ENCODE data around the gene BTNL9. TPM values are rescaled to one million over a fixed set of nuclear protein-coding genes. Genes with fewer than 3 reads are reported as not detected.
A peak's percentile ranks its signal among the peaks of the same experiment; 100 is the strongest.

The BTNL9 gene
- total RNA-seq, 1 donor from 2014 or later = not detected

DNA sequence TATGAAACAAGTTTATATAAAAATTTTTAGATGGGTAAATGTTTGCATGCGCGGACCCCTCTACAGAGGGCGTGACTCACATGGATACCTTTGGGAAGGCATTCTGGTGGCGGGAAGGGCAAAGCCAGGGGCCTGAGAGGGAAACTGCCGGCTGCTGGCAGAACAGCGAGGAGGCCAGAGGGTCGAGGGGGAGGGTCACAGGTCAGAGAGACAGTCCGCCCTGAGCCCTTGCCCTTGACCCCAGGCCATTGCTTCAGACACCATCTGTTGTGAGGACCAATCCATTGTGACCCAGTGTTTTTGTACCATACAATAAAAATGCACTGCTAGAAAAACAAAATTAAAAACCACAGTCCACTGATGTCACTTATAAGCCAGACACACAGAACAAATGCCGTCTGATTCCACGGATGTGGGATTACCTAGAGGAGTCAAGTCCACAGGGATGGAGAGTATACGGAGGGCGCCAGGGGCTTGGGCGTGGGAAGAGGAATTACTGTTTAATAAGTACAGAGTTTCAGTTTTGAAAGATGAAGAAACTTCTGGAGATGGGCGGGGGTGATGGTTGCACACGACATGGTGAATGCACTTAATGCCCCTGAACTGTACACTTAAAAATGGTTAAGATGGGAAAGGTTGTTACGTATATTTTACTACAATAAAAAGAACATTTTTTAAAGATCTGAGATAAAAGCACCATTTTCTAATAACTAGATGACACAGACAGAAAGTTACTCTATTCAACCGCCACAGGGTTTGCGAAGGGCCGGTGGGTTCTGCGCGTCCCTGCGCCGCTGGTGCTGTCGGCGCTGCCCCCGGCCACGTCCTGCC, 12.0 kb downstream of the BTNL9 start:
- Histone ChIP-seq H3K27me3 (ENCODE audit: control insufficient read depth, insufficient read depth, low read length) (peaks cover 40% of the 10 kb centered on the region), H3K36me3 (ENCODE audit: control insufficient read depth, insufficient read depth, low read length) (no peaks in the 10 kb centered on the region), H3K4me3 (ENCODE audit: low read depth, low read length) (no peak overlapping the region)
- DNase-seq (ENCODE audit: low read depth) = no peak
- TF ChIP-seq, protein P1, sequence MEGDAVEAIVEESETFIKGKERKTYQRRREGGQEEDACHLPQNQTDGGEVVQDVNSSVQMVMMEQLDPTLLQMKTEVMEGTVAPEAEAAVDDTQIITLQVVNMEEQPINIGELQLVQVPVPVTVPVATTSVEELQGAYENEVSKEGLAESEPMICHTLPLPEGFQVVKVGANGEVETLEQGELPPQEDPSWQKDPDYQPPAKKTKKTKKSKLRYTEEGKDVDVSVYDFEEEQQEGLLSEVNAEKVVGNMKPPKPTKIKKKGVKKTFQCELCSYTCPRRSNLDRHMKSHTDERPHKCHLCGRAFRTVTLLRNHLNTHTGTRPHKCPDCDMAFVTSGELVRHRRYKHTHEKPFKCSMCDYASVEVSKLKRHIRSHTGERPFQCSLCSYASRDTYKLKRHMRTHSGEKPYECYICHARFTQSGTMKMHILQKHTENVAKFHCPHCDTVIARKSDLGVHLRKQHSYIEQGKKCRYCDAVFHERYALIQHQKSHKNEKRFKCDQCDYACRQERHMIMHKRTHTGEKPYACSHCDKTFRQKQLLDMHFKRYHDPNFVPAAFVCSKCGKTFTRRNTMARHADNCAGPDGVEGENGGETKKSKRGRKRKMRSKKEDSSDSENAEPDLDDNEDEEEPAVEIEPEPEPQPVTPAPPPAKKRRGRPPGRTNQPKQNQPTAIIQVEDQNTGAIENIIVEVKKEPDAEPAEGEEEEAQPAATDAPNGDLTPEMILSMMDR (IDR thresholded peaks at IDR 0.05; ENCODE audit: insufficient read depth, low read length, poor library complexity, severe bottlenecking) = no peak

DNA sequence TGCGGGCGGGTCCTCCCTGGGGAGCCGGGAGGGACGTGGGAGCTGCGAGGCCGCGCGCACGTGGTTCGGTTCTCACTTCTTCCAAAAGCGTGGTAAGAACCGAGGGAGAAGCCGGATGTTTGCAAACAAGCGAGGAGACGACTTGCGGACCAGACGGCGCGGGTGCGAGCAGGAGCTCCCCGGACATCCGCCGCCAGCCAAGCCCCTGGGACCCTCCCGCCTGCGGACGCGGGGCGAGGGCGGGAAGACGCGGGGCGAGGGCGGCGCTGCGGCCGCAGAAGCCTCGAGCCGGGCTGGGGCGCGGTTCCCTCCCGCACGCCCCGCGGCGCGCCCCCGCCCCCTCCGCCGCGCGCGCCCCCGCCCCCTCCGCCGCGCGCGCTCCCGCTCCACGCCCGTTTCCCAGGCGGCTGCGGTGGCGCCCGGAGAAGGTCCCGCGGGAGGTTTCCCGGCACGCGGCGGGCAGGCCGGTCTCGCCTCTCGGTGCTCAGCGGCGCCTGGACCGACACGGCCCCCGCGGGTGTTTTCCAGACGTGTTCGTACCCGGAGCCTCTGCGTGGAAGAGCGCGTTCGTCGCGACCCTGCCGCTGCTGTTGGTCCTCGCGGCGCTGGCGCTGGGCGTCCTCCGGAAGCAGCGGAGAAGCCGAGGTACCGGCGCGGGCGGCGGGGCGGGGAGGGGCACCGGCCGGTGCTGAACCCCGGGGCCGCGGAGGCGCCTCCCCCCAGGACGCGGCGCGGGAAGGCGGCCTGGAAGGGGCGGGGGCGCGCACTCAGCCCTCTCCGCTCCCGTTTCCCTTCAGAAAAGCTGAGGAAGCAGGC, 12.8 kb downstream of the BTNL9 start:
- Histone ChIP-seq H3K27me3 (ENCODE audit: control insufficient read depth, insufficient read depth, low read length) (peaks cover 43% of the 10 kb centered on the region), H3K4me3 (ENCODE audit: low read depth, low read length) (peak overlapping the region; percentile 43), H3K36me3 (ENCODE audit: control insufficient read depth, insufficient read depth, low read length) (no peaks in the 10 kb centered on the region)
- no peak for DNase-seq (ENCODE audit: low read depth)
- TF ChIP-seq, protein P1 (IDR thresholded peaks at IDR 0.05; ENCODE audit: insufficient read depth, low read length, poor library complexity, severe bottlenecking) = no peak

DNA sequence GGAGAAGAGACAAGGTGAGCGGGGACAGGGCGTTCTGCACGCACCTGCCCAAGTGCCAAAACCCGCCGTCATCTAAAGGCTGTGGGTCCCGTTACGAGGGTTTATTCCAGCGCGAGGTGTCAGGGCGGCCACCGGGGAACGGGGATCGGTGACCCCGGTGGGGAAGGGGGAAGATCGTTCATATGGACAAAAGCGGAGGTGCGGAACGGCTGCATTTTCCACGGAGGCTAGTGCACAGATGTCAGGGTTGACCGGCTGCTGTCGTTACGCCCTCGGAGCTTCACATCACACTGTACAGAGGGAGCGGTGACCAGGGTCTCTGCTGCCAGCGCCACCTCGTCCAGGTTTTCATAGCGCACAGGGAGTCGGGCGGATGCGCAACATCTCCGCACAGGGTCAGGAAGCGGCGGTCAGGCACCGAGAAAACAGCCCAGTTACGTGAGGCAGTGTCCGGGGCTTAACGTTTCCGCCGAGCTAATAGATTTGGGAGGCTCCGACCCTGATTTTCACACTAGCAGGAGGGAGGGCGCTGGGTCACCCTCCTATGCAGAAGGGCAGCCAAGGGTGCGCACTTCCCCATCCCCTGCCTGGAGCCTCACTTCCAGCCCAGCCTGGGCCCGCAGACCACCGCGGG, 13.5 kb downstream of the BTNL9 start:
- Histone ChIP-seq H3K36me3 (ENCODE audit: control insufficient read depth, insufficient read depth, low read length) (no peaks in the 10 kb centered on the region), H3K4me3 (ENCODE audit: low read depth, low read length) (peak overlapping the region; percentile 43), H3K27me3 (ENCODE audit: control insufficient read depth, insufficient read depth, low read length) (peaks cover 50% of the 10 kb centered on the region)
- no peak for DNase-seq (ENCODE audit: low read depth)
- TF ChIP-seq, protein P1 (IDR thresholded peaks at IDR 0.05; ENCODE audit: insufficient read depth, low read length, poor library complexity, severe bottlenecking) = no peak

DNA sequence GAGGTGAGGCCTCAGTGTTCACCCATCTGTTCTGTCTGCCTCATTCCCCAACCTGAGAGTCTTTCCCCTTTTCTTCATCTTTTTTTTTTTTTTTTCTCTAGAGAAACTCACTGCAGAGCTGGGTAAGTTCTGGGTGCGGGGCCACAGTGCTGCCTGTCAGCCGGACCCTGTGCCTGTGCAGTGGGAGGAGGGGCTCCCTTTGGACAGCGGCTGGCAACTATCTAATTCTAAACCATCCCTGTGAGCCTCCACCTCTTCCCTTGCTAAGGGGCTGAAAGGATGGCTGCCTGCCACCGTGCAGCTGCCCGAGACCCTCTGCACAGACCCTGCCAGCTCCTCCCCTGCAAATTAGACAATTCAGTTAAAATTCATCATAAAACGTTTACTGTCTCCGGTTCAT, 14.1 kb downstream of the BTNL9 start:
- Histone ChIP-seq H3K27me3 (ENCODE audit: control insufficient read depth, insufficient read depth, low read length) (peaks cover 56% of the 10 kb centered on the region), H3K4me3 (ENCODE audit: low read depth, low read length) (no peak overlapping the region), H3K36me3 (ENCODE audit: control insufficient read depth, insufficient read depth, low read length) (no peaks in the 10 kb centered on the region)

DNA sequence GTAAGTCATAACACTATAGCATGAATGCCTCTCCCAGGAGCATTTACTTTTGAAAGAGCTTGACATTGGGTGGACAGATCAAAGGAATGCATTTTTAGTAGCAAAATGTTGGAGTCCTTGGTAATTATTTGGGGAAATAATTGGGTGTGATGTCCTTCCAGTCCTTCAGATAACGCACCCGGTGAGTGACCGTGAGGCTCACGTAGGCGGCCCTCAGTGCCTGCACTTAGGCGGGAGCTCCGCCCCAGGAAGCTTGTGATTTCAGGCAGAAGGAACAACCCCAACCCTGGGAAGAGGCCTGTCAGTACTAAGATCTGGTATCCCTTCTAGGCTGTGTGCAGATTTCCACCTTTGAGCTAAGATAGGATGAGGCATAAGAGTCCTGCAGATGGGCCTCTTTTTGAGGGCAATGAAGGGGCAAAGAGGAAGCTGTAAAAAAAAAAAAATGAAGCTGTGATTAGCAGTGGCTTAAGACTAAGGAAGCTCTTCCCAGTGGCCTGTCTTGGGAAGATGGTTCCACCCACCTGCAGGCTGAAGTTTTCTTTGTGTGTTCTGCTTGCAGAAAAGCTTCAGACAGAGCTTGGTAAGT, 14.9 kb downstream of the BTNL9 start:
- peaks cover 64% of the 10 kb centered on the region for H3K27me3 ChIP-seq (ENCODE audit: control insufficient read depth, insufficient read depth, low read length)
- no peak for DNase-seq (ENCODE audit: low read depth)
- TF ChIP-seq, protein P1 (IDR thresholded peaks at IDR 0.05; ENCODE audit: insufficient read depth, low read length, poor library complexity, severe bottlenecking) = no peak
- no peak overlapping the region for H3K4me3 ChIP-seq (ENCODE audit: low read depth, low read length)
- no peaks in the 10 kb centered on the region for H3K36me3 ChIP-seq (ENCODE audit: control insufficient read depth, insufficient read depth, low read length)

More for the DNA sequence above, 14.1 kb downstream of the BTNL9 start:
- TF ChIP-seq, protein P1 (IDR thresholded peaks at IDR 0.05; ENCODE audit: insufficient read depth, low read length, poor library complexity, severe bottlenecking) = no peak
- no peak for DNase-seq (ENCODE audit: low read depth)
